Tongue (tissue), 2 donors: ENCODE results near the gene MIB1. TPM values are rescaled to one million over a fixed set of nuclear protein-coding genes. Genes with fewer than 3 reads are reported as not detected.
"Not testable (repeated sequence)": the region's sequence is repeated elsewhere in the genome, so short reads cannot be mapped to it uniquely, and the experiment has no call there.

Experiments used
- DNase-seq: peaks from one replicate; pipeline ENCODE4 v3.0.0-alpha.2; 2015
- total RNA-seq: library from RNA; depleted of rRNA; stranded (reverse); fragments of >200 nt; gene quantifications from one replicate; pipeline ENCODE4 v1.2.3, GENCODE V29; 2014

MIB1 gene
- total RNA-seq = 86.6 TPM

DNA sequence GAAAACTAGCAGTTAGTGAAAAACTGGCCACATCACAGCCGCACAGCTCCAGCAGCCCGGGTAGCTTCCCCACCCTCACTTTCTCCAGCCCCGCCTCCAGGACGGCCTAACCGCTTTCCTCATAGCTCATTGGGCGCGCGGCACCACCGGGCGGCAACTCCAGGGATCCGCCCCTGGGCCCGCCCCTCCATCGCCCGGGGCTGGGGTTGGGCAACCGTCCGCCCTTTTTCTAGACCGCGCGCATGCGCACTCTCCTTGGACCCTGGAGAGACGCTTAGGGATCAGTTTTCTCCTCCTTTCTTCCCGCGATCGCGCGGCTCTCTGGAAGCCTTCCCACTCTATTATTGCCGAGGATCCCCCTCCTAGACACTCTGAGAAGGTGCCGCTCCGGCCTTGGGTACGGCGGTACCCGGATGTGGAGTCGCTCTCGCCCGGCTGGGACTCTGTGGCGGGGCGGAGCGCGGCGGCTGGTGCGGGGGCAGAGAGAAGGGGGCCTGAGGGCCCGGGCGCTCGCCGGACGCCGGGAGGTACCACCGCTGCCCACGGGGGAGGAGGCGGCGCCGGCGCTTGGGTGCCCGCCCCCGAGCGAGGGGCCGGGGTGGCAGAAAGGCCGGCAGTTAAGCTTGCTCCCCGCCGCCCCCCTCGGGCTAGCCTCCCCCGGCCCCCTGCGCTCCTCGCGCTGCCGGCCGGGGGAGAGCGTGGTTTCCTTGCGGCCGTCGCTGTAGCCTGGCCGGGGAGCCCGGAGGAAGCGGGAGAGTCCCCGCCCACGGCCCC lies at the start of gene MIB1:
MIB1 (plus strand) TSS at position 255 of the 774 bp plus-strand sequence. CDS start 792 bp downstream, outside the sequence.
- peak; percentile 100 for DNase-seq

DNA sequence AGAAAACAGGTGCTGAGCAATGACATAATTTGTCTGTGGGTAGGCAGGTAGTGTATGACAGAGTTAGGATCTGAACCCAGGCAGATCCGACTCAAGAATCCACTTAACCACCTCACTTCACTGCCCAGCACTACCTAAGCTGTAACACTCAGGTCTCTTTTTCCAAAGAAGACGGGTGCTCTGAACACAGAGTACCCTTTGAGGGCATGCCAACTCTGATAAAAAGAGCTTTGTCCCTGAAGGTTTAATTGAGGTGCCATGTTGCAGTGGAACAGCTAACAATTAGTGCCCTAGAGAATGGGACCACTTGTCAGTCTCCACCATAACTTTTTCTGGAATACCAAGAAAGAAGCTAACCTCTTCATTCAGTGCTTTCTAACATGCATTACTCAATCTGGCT lies 47.3 kb upstream of the MIB1 start:
- no peak for DNase-seq

DNA sequence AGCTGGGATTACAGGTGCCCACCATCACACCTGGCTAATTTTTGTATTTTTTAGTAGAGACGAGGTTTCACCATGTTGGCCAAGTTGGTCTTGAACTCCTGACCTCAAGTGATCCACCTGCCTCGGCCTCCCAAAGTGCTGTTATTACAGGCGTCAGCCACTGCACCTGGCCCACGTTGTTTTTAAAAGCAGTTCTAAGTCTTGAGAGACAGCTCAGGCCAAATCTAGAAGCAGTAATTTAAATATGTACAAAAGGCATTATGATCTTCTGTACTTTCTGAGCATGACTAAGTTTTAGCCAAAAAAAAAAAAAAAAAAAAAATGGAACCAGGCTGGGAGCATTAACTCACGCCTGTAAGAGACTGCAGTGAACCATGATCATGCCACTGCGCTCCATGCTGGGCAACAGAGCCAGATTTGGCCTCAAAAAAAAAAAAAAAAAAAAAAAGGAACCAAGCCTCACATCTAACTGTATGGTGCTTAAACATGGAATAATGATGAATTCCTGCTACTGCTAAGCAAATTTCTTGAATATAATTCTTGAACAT lies 40.0 kb upstream of the MIB1 start:
- DNase-seq = no peak

DNA sequence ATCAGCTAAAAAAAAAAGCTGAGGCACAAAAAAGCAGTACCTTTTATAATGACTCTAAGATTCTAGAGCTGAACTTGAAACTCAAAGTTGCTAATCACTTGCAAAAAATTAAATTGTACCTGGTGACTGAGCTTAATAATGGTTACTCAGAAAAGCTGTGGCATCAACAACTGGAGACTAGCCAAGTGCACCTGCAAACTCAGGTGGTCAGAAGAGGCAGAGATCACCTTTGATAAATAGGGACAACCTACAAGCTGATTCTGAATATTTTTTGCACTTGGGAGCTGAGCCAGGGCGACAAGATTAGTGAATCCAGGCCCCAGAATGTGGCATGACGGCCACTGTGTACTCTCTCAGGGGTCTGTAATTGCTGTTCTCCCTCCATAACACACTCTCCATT lies 39.0 kb upstream of the MIB1 start:
- DNase-seq = no peak

DNA sequence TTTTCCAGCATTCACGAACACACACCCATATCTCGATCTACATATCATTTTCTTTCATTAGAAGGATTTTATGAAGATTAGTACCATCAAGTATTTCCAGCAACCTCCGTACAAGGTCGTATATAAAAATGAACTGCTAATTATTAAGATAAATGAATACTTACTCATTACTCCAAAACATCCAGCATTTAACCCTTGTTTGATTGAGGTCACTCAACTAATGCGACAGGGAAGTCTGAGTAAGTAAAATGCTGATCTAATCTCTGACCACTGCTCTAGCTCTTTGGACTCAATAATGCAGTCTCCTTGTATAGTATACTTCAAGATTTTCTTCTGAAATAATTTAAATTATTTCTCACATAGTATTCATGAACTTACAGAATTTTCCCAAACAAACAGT lies 38.0 kb upstream of the MIB1 start:
- DNase-seq = no peak

DNA sequence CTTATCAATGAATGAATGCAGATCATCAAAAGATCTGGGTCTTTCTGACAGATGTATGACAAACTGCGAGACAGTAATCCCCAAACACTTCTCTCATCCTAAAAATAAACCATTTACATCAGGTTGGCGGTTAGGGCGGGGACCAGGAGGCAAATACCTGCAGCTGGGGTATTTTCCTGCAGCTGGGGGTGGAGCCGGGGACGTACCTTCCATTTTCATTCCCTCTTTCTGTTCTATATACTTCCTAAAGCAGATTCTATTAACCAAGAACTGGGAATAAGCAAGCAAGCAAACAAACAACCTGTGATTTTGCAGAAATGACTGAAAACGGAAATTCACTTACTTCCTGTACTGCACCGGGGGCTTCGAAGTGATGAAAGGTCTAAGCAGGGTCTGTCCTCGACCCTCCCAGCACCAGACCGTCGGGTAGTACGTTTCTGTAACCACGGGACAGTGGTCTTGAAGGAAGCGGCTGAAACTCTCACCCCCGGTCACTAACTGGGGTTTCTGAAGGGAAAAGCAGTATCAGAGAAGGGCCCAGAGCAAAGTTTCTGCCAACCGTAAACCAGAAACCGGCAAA lies 37.3 kb upstream of the MIB1 start:
- DNase-seq = peak; percentile 45

DNA sequence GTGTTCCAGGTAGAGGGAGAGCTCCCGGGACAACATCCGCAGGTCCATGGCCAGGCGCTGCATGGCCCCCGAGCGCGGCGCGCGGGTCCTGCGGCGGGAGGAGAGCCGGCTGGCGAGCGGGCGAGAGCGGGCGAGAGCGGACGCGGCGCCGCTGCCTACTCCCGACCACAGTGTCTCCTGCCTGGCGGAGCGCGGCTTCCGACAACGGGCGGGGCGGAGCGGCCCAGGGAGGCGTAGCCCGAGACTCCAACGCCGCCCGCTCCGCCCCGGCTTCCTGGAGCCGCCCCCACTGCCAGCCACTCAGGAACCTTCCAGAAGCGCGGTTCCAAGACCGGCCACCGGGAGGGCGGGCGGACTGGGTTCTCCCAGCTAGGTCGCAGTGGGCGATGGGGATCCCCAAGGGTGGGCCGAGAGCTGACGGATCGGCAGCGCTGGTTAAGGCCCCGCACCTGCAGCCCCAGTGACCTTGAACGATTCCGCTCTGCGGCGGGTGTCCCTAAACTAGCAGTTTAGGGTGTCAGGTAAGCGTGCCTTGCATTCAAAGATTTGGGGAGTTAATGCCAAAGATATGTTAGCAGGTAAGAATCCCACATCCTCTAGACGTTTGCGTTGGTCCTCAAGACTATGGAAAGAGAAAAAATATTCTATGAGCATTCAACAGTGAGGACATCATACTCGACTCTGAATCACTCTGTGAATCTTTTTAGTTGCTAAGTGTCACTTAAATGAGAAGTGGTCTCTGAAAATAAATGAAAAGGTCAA lies 35.8 kb upstream of the MIB1 start, which contains the start of gene ABHD3:
ABHD3 (minus strand) TSS at position 172 of the 762 bp plus-strand sequence; CDS start at position 63, 109 bp downstream.
- peak; percentile 95 for DNase-seq

DNA sequence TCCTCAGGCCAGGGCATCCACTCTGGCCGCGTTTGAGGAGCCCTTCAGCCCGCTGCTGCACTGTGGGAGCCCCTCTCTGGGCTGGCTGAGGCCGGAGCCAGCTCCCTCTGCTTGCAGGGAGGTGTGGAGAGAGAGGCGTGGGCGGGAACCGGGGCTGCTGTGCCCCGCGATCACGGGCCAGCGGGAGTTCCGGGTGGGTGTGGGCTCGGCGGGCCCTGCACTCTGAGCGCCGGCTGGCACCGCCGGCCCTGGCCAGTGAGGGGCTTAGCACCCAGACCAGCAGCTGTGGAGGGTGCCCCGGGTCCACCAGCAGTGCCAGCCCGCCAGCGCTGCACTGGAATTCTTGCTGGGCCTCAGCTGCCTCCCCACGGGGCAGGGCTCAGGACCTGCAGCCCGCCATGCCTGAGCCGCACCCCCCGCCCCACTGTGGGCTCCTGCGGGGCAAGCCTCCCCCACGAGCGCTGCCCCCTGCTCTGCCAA lies 34.2 kb upstream of the MIB1 start:
- DNase-seq = no peak

DNA sequence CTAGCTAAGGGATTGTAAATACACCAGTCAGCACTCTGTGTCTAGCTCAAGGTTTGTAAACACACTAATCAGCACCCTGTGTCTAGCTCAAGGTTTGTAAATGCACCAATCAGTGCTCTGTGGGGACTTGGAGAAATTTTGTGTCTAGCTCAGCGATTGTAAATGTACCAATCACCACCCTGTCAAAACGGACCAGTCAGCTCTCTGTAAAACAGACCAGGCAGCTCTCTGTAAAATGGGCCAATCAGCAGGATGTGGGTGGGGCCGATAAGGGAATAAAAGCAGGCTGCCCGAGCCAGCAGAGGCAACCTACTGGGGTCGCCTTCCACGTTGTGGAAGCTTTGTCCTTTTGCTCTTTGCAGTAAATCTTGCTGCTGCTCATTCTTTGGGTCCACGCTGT lies 33.5 kb upstream of the MIB1 start:
- DNase-seq = not testable (repeated sequence)

DNA sequence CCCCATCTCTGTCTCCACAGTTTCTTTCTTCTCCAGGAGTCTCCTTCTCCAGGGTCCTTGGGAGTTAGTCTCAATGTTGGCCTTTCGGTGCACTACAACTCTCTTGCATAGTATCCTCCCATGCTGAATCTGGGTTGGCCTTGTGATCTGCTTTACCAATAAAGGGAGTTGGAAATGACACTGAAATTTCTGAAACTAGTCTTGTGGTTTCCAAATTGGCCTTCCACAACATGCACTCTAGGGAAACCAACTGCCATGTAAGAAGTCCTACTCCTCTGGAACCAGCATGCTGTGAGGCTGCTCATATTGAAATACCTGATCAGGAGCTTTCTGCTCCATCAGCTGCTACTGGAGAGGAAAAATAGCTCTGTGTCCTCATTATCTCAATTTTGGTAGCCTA lies 26.1 kb upstream of the MIB1 start:
- no peak for DNase-seq

DNA sequence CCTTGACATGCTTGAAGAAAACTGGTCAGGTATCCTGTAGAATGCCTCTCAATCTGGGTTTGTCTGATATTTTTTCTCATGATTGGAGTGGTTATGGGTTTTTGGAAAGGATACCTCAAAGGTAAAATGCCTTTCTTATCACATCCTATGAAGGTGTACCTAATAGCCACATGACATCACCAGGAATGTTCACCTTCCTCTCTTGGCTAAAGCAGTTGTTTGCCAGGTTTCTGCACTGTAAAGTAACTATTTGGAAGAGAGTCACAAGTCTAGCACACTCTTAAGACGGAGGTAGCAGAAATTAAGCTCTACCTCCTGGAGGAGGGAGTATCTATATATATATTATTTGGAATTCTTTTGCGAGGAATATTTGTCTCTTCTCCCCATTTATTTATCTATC lies 17.9 kb upstream of the MIB1 start:
- DNase-seq = no peak

DNA sequence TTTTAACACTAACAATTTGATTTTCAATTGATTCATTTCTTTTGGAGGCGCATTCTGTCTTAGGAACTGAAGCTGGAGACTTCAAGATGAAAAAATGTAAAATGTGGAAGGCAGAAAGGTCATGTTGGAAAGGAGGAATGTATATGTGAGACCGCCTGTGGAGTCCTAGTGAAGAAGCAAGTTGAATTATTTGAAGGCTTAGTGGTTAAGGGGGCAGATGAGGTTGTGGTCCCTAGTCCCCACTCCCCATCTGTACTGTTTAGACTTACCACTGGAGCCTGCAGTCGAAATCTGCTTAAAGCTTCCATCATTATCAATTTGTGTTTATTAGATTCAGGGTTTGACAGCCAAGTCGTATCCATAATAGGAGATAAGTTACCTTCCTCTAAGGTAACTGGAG lies 15.4 kb upstream of the MIB1 start:
- DNase-seq = no peak

DNA sequence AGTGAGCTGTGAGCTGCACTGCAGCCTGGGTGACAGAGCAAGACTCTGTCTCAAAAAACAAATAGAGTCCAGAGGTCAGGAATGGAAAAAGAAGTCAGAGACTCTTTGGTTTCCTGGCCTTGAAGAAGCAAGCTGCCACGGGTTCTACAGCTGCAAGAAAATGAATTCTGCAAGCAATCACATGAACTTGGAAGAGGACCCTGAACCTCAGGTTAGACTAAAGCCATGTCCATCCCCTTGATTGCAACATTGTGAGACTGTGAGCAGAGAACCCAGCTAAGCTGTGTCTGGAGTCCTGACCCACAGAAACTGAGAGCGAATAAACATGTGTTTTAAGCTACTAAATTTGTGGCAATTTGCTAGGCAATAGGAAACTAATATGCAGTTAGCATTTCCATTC lies 12.9 kb upstream of the MIB1 start:
- no peak for DNase-seq

DNA sequence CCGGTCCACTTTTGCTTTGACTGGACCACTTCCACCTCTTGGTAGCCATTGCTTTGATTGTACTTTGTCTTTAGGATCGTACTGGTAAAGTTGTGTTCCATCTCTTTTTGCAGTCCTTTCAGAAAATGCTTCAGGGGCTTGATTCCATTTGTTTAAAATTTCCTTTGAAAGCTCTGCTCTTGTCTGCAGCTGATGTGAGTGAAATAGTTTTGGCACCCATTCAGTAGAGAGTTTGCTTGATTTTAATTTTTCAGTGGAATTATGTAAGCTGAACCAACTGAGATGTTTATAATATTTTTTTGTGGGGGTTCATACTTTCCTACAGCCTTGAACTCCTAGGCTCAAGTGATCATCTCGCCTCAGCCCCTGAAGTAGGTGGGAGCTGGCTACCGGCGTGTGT lies 7.6 kb upstream of the MIB1 start:
- DNase-seq = no peak

DNA sequence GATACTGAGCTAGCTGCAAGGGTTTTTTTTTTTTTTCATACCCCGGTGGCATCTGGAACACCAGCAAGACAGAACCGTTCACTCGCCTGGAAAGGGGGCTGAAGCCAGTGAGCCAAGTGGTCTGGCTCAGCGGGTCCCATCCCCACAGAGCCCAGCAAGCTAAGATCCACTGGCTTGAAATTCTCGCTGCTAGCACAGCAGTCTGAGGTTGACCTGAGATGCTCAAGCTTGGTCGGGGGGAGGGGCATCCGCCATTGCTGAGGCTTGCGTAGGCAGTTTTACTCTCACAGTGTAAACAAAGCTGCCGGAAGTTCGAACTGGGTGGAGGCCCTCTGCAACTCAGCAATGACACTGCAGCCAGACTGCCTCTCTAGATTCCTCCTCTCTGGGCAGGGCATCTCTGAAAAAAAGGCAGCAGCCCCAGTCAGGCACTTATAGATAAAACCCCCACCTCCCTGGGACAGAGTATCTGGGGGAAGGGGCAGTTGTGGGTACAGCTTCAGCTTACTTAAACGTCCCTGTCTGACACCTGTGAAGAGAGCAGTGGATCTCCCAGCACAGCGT lies 5.1 kb upstream of the MIB1 start:
- no peak for DNase-seq

DNA sequence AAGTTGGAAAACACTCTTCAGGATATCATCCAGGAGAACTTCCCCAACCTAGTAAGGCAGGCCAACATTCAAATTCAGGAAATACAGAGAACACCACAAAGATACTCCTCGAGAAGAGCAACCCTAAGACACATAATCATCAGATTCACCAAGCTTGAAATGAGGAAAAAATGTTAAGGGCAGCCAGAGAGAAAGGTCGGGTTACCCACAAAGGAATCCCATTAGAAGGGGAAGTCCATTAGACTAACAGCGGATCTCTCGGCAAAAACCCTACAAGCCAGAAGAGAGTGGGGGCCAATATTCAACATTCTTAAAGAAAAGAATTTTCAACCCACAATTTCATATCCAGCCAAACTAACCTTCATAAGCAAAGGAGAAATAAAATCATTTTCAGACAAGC lies 3.7 kb upstream of the MIB1 start:
- not testable (repeated sequence) for DNase-seq

DNA sequence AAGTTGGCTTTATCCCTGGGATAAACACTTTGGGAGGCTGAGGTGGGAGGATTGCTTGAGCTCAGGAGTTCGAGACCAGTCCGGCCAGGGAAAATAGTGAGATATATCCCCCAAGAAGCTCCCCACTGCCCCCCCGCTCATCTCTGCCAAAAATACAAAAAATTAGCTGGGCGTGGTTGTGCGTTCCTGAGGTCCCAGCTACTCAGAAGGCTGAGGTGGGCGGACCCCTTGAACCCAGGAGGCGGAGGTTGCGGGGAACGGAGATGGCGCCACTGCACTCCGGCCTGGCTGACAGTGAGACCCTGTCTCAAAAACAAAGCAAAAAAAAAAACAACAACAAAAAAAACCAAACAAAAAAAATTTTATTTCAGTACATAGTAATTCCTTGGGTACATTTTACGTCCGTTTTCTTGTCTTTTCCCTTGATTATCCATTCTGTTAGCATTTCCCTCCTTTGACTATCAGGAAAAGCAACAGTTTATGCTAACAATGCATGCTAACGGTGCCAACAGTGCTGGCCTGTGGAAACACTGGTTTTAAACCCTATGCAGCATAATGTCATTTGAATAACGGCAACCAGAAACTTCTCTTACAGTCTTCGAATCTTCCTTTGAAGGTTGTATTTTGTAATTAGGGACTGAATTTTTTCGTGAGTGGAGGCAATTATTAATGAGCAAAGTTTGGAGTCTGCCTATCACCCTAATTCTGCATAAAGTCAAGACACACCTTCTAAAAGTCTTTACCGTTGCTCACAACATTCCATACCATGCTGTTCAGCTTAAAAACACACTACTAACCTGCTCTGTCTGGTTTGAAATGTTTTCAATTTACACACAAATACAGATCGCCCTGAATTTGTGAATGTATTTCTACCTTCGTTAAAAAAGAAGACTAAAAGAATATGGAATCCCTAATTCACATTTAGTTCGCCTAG lies 721 bp upstream of the MIB1 start:
- DNase-seq = no peak

DNA sequence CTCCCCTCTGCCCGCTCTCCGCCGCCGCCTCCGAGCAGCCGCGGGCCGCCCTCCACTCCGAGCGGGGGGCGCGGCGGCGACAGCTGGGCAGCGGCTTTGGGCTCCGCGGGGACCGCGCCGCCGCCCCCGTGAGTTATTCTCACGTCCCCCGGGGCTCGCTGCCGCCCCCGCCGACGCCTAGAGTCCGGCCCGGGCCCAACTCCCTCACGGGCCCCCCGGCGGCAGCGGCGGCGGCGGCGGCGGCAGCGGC lies 645 bp downstream of the MIB1 start:
- DNase-seq = no peak

DNA sequence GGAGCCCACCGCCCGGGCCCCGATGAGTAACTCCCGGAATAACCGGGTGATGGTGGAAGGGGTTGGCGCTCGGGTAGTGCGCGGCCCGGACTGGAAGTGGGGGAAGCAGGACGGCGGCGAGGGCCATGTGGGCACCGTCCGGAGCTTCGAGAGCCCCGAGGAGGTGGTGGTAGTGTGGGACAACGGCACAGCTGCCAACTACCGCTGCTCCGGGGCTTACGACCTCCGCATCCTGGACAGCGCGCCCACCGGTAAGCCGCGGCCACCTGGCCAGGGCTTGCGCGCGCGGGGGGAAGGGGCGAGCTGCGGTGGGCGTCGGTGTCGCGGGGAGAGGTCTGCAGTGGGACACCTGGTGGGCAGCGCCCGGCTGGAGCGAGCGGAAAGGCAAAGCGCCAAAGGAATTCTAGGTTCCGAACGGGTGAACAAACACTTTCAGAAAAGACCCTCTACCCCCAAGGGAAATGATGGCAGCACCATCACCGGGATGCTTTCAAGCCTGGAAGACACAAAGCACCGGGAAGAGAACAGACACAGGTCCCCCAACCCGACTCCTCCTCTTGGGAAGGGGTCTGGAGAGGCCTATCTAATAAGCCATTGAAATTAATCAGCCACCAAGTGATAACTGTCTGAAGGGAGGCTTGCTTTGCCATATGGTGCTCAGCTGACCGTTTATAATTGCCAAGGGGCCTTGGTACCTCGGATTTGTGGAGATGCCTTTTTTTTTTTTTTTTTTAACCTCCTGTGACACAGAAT lies 1.1 kb downstream of the MIB1 start:
- peak; percentile 50 for DNase-seq

DNA sequence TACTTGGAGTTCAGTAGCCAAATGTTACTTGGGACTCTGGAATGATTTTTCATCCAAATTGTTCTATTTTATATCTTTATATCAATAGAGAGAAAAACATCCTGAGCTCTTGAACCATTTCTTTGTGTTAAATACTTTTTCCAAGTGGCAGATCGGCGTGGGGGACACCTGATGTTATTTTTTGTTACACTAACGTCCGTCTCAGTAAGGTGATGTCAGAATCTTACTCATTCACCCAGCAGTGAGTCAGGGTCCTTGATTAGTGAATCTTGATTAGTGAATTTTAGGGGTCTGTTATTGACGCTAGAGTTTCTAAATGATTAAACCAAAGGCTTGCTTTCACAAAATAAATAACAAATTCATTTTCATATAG lies 1.7 kb downstream of the MIB1 start:
- no peak for DNase-seq
